HG03097 (cell line): ENCODE measurements around the gene THBS2.
"Not testable (repeated sequence)": the region's sequence is repeated elsewhere in the genome, so short reads cannot be mapped to it uniquely, and the experiment has no call there.

ENCODE experiments used
- ATAC-seq: cut with Tn5 transposase; IDR thresholded peaks from one replicate; pipeline ENCODE4 v1.9.1; 2021; ENCODE audit not compliant: unreplicated experiment, low FRiP score

Gene THBS2

GRCh38 chr6:169188051-169188470 lies 65.6 kb downstream of the THBS2 start:
- ATAC-seq, result no peak

- ATAC-seq, result no peak
These were observed 67.0 kb downstream of the THBS2 start for GRCh38 chr6:169186496-169187169.

DNA sequence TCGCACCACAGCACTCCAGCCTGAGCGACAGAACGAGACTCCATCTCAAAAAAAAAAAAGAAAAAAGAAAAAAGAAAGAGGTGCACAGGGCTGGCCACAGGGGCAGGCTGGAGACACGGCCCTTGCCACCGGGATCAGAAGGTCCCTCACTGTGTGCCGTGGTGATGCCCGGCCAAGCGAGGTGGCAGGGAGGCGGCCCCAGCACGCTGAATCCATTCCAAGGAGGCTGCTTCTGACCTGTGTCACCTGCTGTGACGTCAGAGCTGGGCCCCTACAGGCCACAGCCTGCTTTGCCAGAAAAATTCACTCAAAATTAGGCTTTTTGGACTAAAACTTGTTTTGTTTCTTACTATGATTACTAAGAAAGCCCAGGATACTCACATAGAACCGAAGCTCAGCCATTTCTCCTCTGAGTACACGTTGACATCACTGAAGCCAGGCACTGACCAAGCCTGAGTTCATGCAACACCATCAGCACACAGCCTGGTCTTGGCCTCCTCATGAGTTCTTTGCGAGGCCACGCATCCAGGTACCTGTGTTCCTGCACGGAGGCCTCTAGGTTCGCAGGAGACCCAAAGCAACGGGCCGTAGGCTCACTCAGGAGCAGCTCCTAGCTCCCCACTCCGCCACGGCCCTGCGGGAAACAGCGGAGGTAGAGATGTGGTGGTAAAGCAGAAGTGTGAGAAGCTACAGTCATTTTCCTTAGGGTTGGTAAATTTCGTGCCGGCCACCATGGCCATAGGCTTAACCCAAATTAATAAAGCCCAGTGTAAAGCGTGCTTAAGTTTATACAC lies 67.8 kb downstream of the THBS2 start:
- no peak for ATAC-seq

DNA sequence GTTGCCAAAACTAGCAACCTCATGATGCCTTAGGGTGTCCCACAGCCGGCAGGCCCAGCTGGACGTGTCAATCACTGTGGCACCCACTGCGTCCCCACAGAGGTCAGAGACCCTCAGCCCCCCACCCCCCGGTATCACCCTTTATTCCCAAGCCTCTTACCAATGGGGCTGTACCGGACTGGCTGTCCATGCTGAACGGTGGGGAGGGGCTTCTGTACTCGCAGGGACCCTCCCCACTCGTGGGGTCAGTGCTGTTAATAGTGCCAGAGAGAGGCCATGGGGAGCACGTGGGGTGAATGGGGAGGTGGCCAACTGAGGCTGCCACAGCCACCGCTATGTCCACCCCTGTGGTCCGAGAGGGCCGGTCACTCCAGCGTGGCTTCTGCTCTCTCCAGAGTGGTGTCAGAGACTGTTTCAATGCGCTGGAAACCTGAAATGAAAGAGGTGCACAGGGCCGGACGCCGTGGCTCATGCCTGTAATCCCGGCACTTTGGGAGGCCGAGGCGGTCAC lies 68.6 kb downstream of the THBS2 start:
- ATAC-seq, result no peak

GRCh38 chr6:169184419-169184818 lies 69.2 kb downstream of the THBS2 start:
- no peak for ATAC-seq

- ATAC-seq, result no peak
These were observed 70.4 kb downstream of the THBS2 start for GRCh38 chr6:169183233-169183632.

- not testable (repeated sequence) for ATAC-seq
These were observed 73.8 kb downstream of the THBS2 start for GRCh38 chr6:169179831-169180230.

DNA sequence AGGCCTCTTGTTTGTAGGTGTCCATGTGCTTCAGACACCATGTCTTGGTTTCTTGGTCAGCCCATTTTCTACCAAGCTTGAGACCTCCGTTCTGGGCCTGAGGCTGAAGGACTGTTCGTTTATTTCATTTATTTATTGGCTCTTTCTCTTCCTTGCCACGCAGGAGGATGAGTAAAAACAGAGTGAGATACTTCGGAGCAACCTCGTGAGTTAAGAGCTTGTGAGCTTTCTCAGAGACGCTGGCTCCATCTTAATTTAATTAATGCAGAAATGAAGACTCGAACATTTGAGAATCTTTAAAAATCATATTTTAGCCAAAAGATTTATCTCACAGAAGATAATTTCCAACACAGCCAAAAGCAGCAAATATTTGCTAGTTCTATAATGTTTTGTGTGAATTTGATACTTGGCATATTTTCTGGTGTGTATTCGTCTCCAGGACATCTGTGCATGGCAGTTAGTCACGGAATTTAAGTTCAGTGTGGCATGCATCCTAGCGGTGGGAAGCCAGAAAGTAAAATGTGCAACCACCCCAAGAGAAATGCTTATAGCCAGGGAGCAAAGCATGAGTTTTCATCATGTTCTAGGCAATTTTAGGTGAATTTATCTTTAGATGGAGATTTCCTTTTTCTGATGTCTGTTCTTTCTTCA lies 76.0 kb downstream of the THBS2 start:
- no peak for ATAC-seq

DNA sequence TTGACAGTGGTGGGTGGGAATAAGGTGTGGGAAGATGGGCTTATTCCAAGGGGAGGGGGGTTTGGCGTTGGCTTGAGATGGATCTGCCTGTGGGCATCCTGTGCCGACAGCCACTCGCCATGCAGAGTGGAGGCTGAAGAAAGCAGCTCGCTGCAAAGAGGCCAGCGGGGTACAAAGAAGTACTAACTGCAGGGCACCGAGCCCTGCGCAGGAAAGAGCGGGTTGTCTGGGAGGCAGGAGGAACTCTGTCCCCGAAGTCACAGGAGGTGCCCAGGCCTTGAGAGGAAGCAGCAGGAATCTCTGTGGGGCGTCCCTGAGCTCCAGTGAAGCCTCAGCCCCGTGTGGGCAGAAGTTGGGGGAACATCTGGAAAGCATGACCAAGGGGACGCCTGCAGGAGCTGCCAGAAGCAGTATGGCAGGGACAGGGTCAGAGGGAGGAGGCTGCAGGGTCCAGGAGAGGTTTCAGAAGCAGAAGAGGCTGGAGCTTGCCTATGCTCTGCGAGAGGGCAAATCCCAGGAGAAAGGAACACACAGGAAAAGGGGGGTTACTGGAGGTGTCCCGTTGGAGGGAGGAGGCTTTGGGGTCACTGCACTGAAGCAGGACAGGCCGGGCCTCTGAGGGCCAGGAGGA lies 77.2 kb downstream of the THBS2 start:
- no peak for ATAC-seq

DNA sequence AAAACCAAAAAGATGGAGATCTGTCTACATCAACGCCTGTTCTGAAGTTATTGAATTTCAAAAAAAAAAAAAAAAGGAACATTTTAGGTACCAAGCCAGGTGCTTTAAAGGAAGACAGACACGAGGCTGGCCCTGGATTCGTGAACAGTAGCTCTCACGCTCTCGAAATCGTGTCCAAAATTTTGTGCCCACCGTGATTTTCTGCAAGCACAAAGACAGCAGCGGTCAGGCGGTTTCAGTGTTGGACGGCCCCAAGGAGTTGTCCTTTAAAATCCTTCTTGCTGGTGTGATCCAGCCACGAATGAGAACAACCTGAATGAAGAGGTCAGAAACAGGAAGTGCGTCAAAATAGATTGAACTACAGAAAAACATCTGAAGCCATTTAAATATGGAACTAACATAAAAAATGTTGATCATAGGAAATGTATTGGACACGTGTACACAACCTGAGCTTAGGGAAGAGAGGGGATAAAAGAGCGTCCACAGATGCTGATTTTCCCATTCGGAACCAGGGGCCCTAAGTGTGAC lies 78.2 kb downstream of the THBS2 start:
- no peak for ATAC-seq

DNA sequence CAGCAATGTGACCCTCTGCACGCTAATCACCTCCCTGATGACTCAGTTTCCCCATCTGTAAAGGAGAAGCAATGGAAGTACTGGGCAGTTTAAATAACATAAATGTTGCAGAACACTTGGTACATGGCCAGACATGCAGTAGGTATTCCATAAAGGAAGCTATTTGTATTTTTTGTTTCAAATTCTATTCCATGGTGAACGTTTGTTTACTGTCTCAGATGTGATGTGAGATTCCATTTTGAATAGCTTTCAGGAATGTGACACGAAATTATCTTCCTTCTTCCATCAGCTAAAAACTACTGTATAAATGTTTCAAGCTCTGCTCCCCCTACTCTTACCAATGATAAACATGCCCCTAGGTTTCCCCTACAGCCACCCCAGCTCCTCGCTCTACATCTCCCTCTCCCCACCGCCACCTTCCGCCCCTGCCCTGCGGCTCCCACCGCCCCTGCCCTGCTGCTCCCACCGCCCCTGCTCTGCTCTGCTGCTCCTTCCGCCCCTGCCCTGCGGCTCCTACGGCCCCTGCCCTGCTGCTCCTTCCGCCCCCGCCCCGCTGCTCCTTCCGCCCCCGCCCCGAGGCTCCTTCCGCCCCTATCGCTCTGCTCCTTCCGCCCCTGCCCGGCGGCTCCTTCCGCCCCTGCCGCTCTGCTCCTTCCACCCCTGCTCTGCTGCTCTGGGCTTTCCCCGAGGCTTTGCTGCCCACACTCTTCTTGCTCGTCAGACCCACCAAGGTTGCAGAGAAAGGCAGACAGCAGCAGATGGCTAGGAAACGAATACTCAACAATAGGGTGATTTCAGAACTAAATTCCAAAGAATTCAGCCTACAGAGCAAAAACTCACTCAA lies 78.9 kb downstream of the THBS2 start:
- ATAC-seq, result no peak

GRCh38 chr6:169173532-169174268 lies 79.9 kb downstream of the THBS2 start:
- no peak for ATAC-seq

DNA sequence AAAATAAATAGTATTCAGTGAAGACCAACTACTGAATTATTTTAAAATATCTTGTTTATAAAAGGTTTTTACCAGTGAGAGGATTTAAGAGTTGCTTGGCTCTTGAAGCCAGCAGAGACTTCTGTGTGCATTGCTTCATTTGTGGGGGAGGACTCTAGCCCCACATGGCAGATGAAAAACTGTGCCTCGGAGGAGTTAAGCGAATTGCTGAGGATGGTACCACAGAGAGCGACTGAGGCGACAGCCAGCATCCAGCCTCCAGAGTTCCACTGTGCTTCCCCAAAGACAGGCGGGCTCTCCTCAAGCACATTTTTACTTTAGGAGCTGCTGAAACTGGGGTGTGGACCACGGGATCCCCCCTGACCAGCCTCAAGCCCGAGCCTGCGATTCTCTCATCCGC lies 80.7 kb downstream of the THBS2 start:
- ATAC-seq, result no peak

DNA sequence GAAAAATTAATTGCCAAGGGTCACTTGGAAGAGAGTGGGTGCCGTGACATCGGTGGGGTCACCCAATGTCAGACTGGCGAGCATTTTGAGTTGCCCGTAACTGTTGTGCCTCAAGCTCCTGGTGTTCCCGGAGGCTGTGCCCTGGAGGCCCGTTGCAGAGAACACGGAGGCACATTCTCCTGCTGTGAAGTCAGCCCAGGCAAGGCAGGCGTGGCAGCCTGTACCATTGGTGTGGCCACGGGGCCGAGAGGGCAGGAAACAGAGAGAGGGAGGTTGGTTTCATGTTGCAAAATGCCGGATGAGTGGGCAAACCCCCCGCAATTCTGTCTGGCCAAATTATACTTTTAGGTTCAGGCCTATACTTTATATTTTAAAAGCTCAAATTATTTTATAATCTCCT lies 81.2 kb downstream of the THBS2 start:
- no peak for ATAC-seq

- ATAC-seq, result no peak
These were observed 81.7 kb downstream of the THBS2 start for GRCh38 chr6:169171951-169172350.

- ATAC-seq, result no peak
These were observed 82.6 kb downstream of the THBS2 start for GRCh38 chr6:169171016-169171415.

GRCh38 chr6:169170583-169170955 lies 83.1 kb downstream of the THBS2 start:
- ATAC-seq, result no peak

DNA sequence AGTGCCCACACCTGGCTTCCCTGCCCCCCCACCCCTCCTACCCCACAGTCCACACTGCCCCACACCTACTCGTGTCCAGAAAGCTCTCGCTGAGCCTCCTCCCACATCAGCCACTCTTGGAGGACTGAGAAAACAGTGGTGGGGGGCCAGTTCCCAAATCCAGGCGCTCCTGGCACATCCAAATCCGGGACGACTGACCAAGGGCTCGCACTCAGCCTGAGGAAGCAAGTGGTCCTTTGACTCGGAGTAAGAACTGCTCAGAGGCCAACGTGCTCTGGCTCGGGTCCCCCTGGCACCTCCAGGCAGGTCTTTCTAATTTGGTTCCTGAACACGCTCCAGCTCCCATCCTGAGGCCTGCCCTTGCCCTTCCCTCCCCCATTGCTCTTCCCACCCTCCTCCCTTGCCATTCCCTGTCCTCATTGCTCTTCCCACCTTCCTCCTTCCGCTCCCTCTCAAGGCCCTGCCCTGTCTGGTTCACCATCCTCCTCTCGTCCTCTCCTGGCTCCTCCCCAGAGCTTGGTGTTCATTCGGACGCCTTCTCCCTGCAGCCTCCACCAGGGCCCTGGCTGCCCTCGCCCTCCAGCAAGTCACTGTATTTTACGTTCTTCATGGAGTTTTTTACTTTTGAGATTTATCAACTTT lies 83.6 kb downstream of the THBS2 start:
- no peak for ATAC-seq

DNA sequence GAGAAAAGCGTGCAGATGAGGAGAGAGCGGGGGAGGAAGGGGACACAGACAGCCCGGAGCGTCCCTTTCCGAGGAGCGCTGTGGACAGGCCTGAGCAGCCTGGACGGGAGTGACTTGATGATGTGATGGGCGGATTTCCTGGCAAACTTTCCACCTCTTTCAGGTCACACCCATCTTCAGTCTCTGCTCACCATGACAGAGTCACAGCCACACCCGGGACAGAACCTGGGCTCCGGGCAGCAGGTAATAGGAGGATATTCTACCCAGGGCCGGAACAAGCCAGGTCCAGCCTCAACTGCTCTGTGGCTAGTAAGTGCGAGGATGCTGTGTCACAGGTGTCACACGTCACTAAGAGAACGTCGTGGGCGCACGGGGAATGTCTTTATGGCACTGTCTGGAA lies 84.3 kb downstream of the THBS2 start:
- ATAC-seq, result no peak
